GM12878 (cell line): ENCODE data around the gene RCBTB2. TPM values are rescaled to one million over a fixed set of nuclear protein-coding genes. Genes with fewer than 3 reads are reported as not detected.
A peak's percentile ranks its signal among the peaks of the same experiment; 100 is the strongest.

Experiments used
- ATAC-seq: fragments of 200-7000 bp; cut with Tn5 transposase; 3 replicates; pipeline ENCODE4 v1.9.1; 2020; ENCODE audit warnings: mild to moderate bottlenecking, moderate library complexity
- BruUV-seq: library from RNA; stranded (reverse); fragments of 400-500 nt; replicated peaks from 2 replicates; lab custom pipeline; 2021; lab: Mats Ljungman, UMichigan
- CTCF ChIA-PET: fragments of 300-600 bp; sonication (Branson Sonifier 250); formaldehyde crosslinking; extraction: SDS; loops from one replicate; lab custom pipeline; 2021; ENCODE audit warnings: inconsistent platforms; lab: Yijun Ruan, JAX
- POLR2A ChIA-PET: fragments of 350-600 bp; formaldehyde crosslinking; extraction: SDS; loops from one replicate; lab custom pipeline; 2021; ENCODE audit warnings: inconsistent platforms; lab: Charles Lee
- RAD21 ChIA-PET: fragments of 300-600 bp; sonication (Branson Sonifier 250); formaldehyde crosslinking; loops from one replicate; lab custom pipeline; 2023; ENCODE audit warnings: antibody characterized with exemption; ENCODE audit not compliant: unreplicated experiment; lab: Charles Lee
- SMC1A ChIA-PET: fragments of 300-600 bp; sonication (Branson Sonifier 250); formaldehyde crosslinking; loops from one replicate; lab custom pipeline; 2023; ENCODE audit not compliant: unreplicated experiment, uncharacterized antibody; lab: Charles Lee
- DNase-seq: peaks from one replicate; pipeline ENCODE4 v3.0.0-alpha.2; 2011; ENCODE audit warnings: low read depth, low spot score
- FAIRE-seq: peaks from 3 replicates; lab custom pipeline; 2011; peaks lifted over from hg19 to GRCh38; lab: Jason Lieb, UNC
- H2AFZ ChIP-seq: 2 replicates; pipeline ENCODE4 v1.6.0; 2011; ENCODE audit warnings: low read depth, low read length, control low read depth; ENCODE audit not compliant: control insufficient read depth
- H3K27ac ChIP-seq: 2 replicates; pipeline ENCODE4 v1.5.1; 2011; ENCODE audit warnings: control low read depth; ENCODE audit not compliant: control insufficient read depth, insufficient read depth
- H3K27me3 ChIP-seq, 2 experiments: replicated peaks in 1 of 2; 2 replicates each; pipeline versions ENCODE4 v1.6.0 to v1.6.1; 2011; ENCODE audit warnings: low read length in 1 of 2; ENCODE audit not compliant: control insufficient read depth in 2 of 2, insufficient read depth in 2 of 2
- H3K36me3 ChIP-seq, 2 experiments: 2 replicates each; pipeline ENCODE4 v1.5.1; 2011; ENCODE audit warnings: low read length in 1 of 2; ENCODE audit not compliant: control insufficient read depth in 2 of 2, insufficient read depth in 2 of 2
- H3K4me1 ChIP-seq: 2 replicates; pipeline ENCODE4 v1.6.1; 2011; ENCODE audit warnings: mild to moderate bottlenecking, low read length, moderate library complexity, mixed read lengths; ENCODE audit not compliant: control insufficient read depth, insufficient read depth
- H3K4me2 ChIP-seq: 2 replicates; pipeline ENCODE4 v1.6.0; 2011; ENCODE audit warnings: control low read depth; ENCODE audit not compliant: control insufficient read depth, insufficient read depth
- H3K4me3 ChIP-seq: fragments of 200-600 bp; sonication (generic); 2 replicates; pipeline ENCODE4 v1.5.1; 2016
- H3K79me2 ChIP-seq: 2 replicates; pipeline ENCODE4 v1.6.0; 2011; ENCODE audit warnings: low read length; ENCODE audit not compliant: control insufficient read depth, insufficient read depth
- H3K9ac ChIP-seq: 2 replicates; pipeline ENCODE4 v1.8.0; 2011; ENCODE audit warnings: low read length, control low read depth, mixed read lengths; ENCODE audit not compliant: control insufficient read depth, insufficient read depth
- H3K9me3 ChIP-seq: replicated peaks from 3 replicates; pipeline ENCODE4 v1.5.1; 2011; ENCODE audit warnings: mild to moderate bottlenecking, low read length; ENCODE audit not compliant: control insufficient read depth, insufficient read depth
- H4K20me1 ChIP-seq: 2 replicates; pipeline ENCODE4 v1.6.0; 2011; ENCODE audit not compliant: control insufficient read depth, insufficient read depth
- EZH2 ChIP-seq: IDR thresholded peaks from 2 replicates; pipeline ENCODE4 v1.6.1; 2012; ENCODE audit warnings: low read depth, mild to moderate bottlenecking, control low read depth, inconsistent platforms, low read length, borderline replicate concordance; ENCODE audit not compliant: control insufficient read depth
- GATAD2B ChIP-seq: fragments of 450-650 bp; conservative IDR thresholded peaks from 2 replicates; pipeline ENCODE4 v1.6.1; 2017; ENCODE audit warnings: low read depth, mild to moderate bottlenecking, moderate library complexity
- HDGF ChIP-seq: fragments of 450-650 bp; IDR thresholded peaks from 2 replicates; pipeline ENCODE4 v1.6.1; 2016; ENCODE audit warnings: antibody characterized with exemption
- MYB ChIP-seq: fragments of 150-350 bp; IDR thresholded peaks from 2 replicates; pipeline ENCODE4 v1.6.1; 2014; ENCODE audit warnings: mild to moderate bottlenecking, low read depth, low read length, borderline replicate concordance
- PML ChIP-seq: IDR thresholded peaks from 2 replicates; pipeline ENCODE4 v1.6.1; 2012; ENCODE audit warnings: low read length, inconsistent platforms
- SMC3 ChIP-seq: IDR thresholded peaks from 2 replicates; pipeline ENCODE4 v1.6.1; 2011; ENCODE audit warnings: low read length, improper control_type of control experiment, borderline replicate concordance
- ZNF217 ChIP-seq: fragments of 450-650 bp; IDR thresholded peaks from 2 replicates; pipeline ENCODE4 v1.6.1; 2017; ENCODE audit warnings: antibody characterized with exemption, mild to moderate bottlenecking
- WGBS: methylation state at CpG from one replicate; pipeline ENCODE4 v1.1.6; 2016; ENCODE audit warnings: low lambda C conversion rate; ENCODE audit not compliant: insufficient replicate concordance, insufficient coverage; ENCODE audit errors: missing lambda C conversion rate; 5-methylcytosine and 5-hydroxymethylcytosine counted together
- in situ Hi-C: fragments of 300-500 bp; cut with MboI; formaldehyde crosslinking; loops from 9 replicates; pipeline ENCODE4 v1.14.3; 2018; ENCODE audit warnings: mixed read lengths
- intact Hi-C: fragments of 100-400 bp; cut with micrococcal nuclease; formaldehyde crosslinking; loops from one replicate; pipeline ENCODE4 v1.14.2; 2022; ENCODE audit not compliant: unreplicated experiment
- polyA plus RNA-seq, 11 experiments: library from polyadenylated mRNA; depleted of rRNA in 4 of 11; unstranded in 6 of 11; stranded (reverse) in 5 of 11; fragments of >200 nt; fragmentation: Nextera tagmentation in 4 of 11; fragmentation: Illumina TruSeq in 1 of 11; extraction: Ambion mirVana in 4 of 11; extraction: Trizol in 1 of 11; gene quantifications; 1 replicate in 1 of 11; 2 replicates in 10 of 11; pipeline versions ENCODE4 v1.2.1 to v1.2.3, GENCODE V29; 2011 to 2016; ENCODE audit warnings: inconsistent platforms in 2 of 11, missing spikeins in 2 of 11, low read depth in 1 of 11
- total RNA-seq, 4 experiments: library from RNA; depleted of rRNA in 3 of 4; stranded (reverse); fragments of >200 nt in 3 of 4; fragmentation: Illumina TruSeq in 1 of 4; extraction: Trizol in 1 of 4; gene quantifications; 2 replicates each; pipeline versions ENCODE4 v1.2.1 to v1.2.3, GENCODE V29; 2013 to 2021
- TF ChIP-seq, protein P1 (sequence below): fragments of 450-650 bp; conservative IDR thresholded peaks from 2 replicates; pipeline ENCODE4 v1.6.1; 2017; ENCODE audit warnings: mild to moderate bottlenecking, moderate library complexity
- TF ChIP-seq, protein P2 (sequence below): fragments of 450-650 bp; IDR thresholded peaks from 2 replicates; pipeline ENCODE4 v1.6.1; 2017; ENCODE audit warnings: mild to moderate bottlenecking, moderate library complexity
- TF ChIP-seq, protein P3 (sequence below): fragments of 450-650 bp; formaldehyde crosslinking; IDR thresholded peaks from 2 replicates; pipeline ENCODE4 v1.4.0; 2020; ENCODE audit warnings: mild to moderate bottlenecking, moderate library complexity

Gene RCBTB2
- total and polyA plus RNA-seq, 10 of the 15 experiments (the other 5 are each of a cell fraction or from before 2014, with no cell fraction given) = 5.0 to 16.0 (median 8.5) TPM

DNA sequence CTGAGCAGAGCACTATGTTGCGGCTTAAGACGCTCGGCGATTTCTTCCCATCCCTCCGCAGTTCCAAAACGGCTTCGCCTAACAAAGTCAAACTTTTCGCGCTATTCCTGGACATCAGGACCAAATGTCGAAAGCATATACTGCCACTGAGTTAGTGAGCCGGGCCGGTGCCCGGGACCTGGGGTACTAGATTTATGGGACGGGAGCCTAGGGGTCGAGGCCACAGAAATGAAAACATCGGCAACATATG is 699 bp downstream of the RCBTB2 start (continued):
- TF ChIP-seq, protein P1, sequence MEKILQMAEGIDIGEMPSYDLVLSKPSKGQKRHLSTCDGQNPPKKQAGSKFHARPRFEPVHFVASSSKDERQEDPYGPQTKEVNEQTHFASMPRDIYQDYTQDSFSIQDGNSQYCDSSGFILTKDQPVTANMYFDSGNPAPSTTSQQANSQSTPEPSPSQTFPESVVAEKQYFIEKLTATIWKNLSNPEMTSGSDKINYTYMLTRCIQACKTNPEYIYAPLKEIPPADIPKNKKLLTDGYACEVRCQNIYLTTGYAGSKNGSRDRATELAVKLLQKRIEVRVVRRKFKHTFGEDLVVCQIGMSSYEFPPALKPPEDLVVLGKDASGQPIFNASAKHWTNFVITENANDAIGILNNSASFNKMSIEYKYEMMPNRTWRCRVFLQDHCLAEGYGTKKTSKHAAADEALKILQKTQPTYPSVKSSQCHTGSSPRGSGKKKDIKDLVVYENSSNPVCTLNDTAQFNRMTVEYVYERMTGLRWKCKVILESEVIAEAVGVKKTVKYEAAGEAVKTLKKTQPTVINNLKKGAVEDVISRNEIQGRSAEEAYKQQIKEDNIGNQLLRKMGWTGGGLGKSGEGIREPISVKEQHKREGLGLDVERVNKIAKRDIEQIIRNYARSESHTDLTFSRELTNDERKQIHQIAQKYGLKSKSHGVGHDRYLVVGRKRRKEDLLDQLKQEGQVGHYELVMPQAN = peak; percentile 33; the same call in 1 of the 2 replicates
- TF ChIP-seq SMC3 (no peak), GATAD2B (0 out of 2 replicates have a peak, but pooled peaks have one; percentile 22)

DNA sequence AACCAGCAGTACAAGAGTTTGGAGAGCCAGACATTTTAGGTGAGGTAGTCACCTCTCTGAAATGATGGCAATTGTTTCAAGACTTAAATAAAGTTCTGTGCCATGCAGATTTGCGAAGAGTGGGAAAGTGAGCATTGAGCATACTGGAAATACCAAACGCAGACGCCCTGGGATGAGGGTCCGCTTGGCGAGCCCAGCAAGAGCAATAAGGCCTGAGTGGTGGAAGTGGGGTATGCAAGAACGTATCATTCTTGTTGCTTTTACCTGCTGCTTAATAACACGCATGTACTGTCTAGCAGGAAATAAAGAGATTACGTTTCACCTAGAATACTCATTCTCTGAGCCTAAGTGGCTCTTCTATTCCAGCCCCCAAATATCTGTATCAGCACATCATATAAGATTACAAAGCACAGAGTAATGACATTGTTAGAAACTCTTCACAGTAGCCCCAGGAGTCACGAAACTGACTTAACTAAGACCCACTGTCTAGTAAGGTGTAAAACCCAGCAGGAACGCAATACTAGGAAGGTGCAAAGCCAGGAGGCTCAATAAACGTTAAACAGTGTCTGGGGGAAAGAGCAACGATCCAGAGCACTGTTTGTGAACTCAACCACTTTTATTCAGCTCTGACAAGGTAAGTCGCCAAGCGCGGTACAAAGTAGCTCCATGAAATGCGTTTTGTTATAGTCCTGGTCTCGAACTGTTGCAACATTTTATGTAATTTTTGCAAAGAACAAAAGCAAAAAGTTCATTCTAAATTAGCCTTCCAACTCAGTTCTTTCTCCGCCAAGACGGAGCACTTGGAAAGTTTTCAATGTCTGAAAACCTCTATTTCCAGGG is 1.2 kb downstream of the RCBTB2 start:
- H3K4me2 ChIP-seq = peak overlapping the region; percentile 70
- BruUV-seq = TSS peak; percentile 57
- ATAC-seq (peak; percentile 19), DNase-seq (peak; percentile 38), FAIRE-seq (peak; percentile 61)
- no peaks in the 10 kb centered on the region for H4K20me1 ChIP-seq
- SMC1A ChIA-PET = interaction anchor here (0.7 to 4.9 kb wide), 9 partner anchors 26 to 134 kb away, joined by 3 to 27 read pairs (median 3); no protein-coding TSS in a partner anchor
- H3K9ac ChIP-seq = peak overlapping the region; percentile 99
- in situ Hi-C loops (no loop called here), intact Hi-C loops (loop anchor here (1.0 to 2.0 kb wide), 4 partner anchors 27 to 48 kb away; no protein-coding TSS in a partner anchor)
- no peaks in the 10 kb centered on the region for H3K9me3 ChIP-seq
- peak overlapping the region; percentile 77 for H3K4me3 ChIP-seq
- CTCF ChIA-PET = interaction anchor here (0.7 to 1.7 kb wide), 5 partner anchors 9 to 198 kb away, joined by 3 to 5 read pairs (median 3); no protein-coding TSS in a partner anchor
- 45% methylated on average over 19 of the region's 19 CpGs for WGBS
- peaks cover 29% of the 10 kb centered on the region for H3K4me1 ChIP-seq
- POLR2A ChIA-PET = interaction anchor here (0.8 to 1.5 kb wide), 6 partner anchors 10 to 42 kb away, joined by 3 to 4 read pairs (median 3); no protein-coding TSS in a partner anchor
- H3K36me3 ChIP-seq = no peaks in the 10 kb centered on the region
- H3K27me3 ChIP-seq = no peaks in the 10 kb centered on the region
- H3K79me2 ChIP-seq = peaks cover 48% of the 10 kb centered on the region
- RAD21 ChIA-PET = interaction anchor here (0.9 to 3.1 kb wide), 5 partner anchors 26 to 48 kb away, joined by 3 to 30 read pairs (median 4); no protein-coding TSS in a partner anchor
- H2AFZ ChIP-seq = peak overlapping the region; percentile 93
- peak overlapping the region; percentile 93 for H3K27ac ChIP-seq
- TF ChIP-seq EZH2 = no peak
- TF ChIP-seq PML = 0 out of 2 replicates have a peak, but pooled peaks have one; percentile 10
- TF ChIP-seq HDGF = no peak
- TF ChIP-seq, protein P2, sequence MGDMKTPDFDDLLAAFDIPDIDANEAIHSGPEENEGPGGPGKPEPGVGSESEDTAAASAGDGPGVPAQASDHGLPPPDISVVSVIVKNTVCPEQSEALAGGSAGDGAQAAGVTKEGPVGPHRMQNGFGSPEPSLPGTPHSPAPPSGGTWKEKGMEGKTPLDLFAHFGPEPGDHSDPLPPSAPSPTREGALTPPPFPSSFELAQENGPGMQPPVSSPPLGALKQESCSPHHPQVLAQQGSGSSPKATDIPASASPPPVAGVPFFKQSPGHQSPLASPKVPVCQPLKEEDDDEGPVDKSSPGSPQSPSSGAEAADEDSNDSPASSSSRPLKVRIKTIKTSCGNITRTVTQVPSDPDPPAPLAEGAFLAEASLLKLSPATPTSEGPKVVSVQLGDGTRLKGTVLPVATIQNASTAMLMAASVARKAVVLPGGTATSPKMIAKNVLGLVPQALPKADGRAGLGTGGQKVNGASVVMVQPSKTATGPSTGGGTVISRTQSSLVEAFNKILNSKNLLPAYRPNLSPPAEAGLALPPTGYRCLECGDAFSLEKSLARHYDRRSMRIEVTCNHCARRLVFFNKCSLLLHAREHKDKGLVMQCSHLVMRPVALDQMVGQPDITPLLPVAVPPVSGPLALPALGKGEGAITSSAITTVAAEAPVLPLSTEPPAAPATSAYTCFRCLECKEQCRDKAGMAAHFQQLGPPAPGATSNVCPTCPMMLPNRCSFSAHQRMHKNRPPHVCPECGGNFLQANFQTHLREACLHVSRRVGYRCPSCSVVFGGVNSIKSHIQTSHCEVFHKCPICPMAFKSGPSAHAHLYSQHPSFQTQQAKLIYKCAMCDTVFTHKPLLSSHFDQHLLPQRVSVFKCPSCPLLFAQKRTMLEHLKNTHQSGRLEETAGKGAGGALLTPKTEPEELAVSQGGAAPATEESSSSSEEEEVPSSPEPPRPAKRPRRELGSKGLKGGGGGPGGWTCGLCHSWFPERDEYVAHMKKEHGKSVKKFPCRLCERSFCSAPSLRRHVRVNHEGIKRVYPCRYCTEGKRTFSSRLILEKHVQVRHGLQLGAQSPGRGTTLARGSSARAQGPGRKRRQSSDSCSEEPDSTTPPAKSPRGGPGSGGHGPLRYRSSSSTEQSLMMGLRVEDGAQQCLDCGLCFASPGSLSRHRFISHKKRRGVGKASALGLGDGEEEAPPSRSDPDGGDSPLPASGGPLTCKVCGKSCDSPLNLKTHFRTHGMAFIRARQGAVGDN = 0 out of 2 replicates have a peak, but pooled peaks have one; percentile 6
- TF ChIP-seq MYB = no peak
- TF ChIP-seq, protein P3, sequence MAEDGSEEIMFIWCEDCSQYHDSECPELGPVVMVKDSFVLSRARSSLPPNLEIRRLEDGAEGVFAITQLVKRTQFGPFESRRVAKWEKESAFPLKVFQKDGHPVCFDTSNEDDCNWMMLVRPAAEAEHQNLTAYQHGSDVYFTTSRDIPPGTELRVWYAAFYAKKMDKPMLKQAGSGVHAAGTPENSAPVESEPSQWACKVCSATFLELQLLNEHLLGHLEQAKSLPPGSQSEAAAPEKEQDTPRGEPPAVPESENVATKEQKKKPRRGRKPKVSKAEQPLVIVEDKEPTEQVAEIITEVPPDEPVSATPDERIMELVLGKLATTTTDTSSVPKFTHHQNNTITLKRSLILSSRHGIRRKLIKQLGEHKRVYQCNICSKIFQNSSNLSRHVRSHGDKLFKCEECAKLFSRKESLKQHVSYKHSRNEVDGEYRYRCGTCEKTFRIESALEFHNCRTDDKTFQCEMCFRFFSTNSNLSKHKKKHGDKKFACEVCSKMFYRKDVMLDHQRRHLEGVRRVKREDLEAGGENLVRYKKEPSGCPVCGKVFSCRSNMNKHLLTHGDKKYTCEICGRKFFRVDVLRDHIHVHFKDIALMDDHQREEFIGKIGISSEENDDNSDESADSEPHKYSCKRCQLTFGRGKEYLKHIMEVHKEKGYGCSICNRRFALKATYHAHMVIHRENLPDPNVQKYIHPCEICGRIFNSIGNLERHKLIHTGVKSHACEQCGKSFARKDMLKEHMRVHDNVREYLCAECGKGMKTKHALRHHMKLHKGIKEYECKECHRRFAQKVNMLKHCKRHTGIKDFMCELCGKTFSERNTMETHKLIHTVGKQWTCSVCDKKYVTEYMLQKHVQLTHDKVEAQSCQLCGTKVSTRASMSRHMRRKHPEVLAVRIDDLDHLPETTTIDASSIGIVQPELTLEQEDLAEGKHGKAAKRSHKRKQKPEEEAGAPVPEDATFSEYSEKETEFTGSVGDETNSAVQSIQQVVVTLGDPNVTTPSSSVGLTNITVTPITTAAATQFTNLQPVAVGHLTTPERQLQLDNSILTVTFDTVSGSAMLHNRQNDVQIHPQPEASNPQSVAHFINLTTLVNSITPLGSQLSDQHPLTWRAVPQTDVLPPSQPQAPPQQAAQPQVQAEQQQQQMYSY = no peak
- 0 out of 2 replicates have a peak, but pooled peaks have one; percentile 21 for TF ChIP-seq ZNF217
